Hepatocyte (in vitro differentiated cells): Measurements from ENCODE around the gene ZNF785. TPM values are rescaled to one million over a fixed set of nuclear protein-coding genes. Genes with fewer than 3 reads are reported as not detected.

Experiments
- DNase-seq: peaks from one replicate; pipeline ENCODE4 v3.0.0-alpha.2; 2016; ENCODE audit warnings: low spot score
- H2AFZ ChIP-seq: fragments of 200-600 bp; sonication (generic); 2 replicates; pipeline ENCODE4 v1.6.0; 2016; ENCODE audit warnings: antibody characterized with exemption, mild to moderate bottlenecking
- H3K27ac ChIP-seq: fragments of 200-600 bp; sonication (generic); 2 replicates; pipeline ENCODE4 v1.5.1; 2016; ENCODE audit warnings: mild to moderate bottlenecking
- H3K27me3 ChIP-seq: fragments of 200-600 bp; sonication (generic); 2 replicates; pipeline ENCODE4 v1.6.1; 2016
- H3K36me3 ChIP-seq: fragments of 200-600 bp; sonication (generic); replicated peaks from 2 replicates; pipeline ENCODE4 v1.5.1; 2016; ENCODE audit warnings: low read depth; ENCODE audit not compliant: insufficient read depth
- H3K4me1 ChIP-seq: fragments of 200-600 bp; sonication (generic); 2 replicates; pipeline ENCODE4 v1.5.1; 2016; ENCODE audit warnings: mild to moderate bottlenecking, moderate library complexity; ENCODE audit not compliant: insufficient read depth
- H3K4me2 ChIP-seq: fragments of 200-600 bp; sonication (generic); 2 replicates; pipeline ENCODE4 v1.6.0; 2016
- H3K4me3 ChIP-seq: fragments of 200-600 bp; sonication (generic); 2 replicates; pipeline ENCODE4 v1.5.1; 2016; ENCODE audit warnings: mild to moderate bottlenecking
- H3K79me2 ChIP-seq: fragments of 200-600 bp; sonication (generic); 2 replicates; pipeline ENCODE4 v1.6.0; 2017; ENCODE audit warnings: mild to moderate bottlenecking
- H3K9me2 ChIP-seq: fragments of 200-600 bp; sonication (generic); replicated peaks from 2 replicates; pipeline ENCODE4 v1.6.0; 2017; ENCODE audit warnings: mild to moderate bottlenecking; ENCODE audit not compliant: insufficient read depth
- H3K9me3 ChIP-seq: fragments of 200-600 bp; sonication (generic); 2 replicates; pipeline ENCODE4 v1.5.1; 2016; ENCODE audit warnings: low read depth, mild to moderate bottlenecking
- H4K20me1 ChIP-seq: fragments of 200-600 bp; sonication (generic); 2 replicates; pipeline ENCODE4 v1.6.0; 2016; ENCODE audit warnings: mild to moderate bottlenecking; ENCODE audit not compliant: insufficient read depth, poor library complexity, severe bottlenecking
- EZH2 ChIP-seq: fragments of 200-600 bp; sonication (generic); IDR thresholded peaks from 2 replicates; pipeline ENCODE4 v1.6.1; 2016; ENCODE audit warnings: antibody characterized with exemption, mild to moderate bottlenecking, borderline replicate concordance
- EZH2phosphoT487 ChIP-seq: fragments of 200-600 bp; sonication (generic); IDR thresholded peaks from one replicate; pipeline ENCODE4 v1.6.1; 2018; ENCODE audit warnings: antibody characterized with exemption, mild to moderate bottlenecking, low read depth, moderate library complexity; ENCODE audit not compliant: unreplicated experiment, severe bottlenecking
- WGBS: methylation state at CpG from one replicate; pipeline ENCODE4 v1.1.6; 2016; ENCODE audit warnings: low lambda C conversion rate; ENCODE audit errors: missing lambda C conversion rate; 5-methylcytosine and 5-hydroxymethylcytosine counted together
- polyA plus RNA-seq: library from polyadenylated mRNA; unstranded; fragments of >200 nt; fragmentation: Nextera tagmentation; extraction: Ambion mirVana; gene quantifications from 2 replicates; pipeline ENCODE4 v1.2.1, GENCODE V29; 2016
- total RNA-seq: library from RNA; depleted of rRNA; stranded (reverse); fragments of >200 nt; gene quantifications from 2 replicates; pipeline ENCODE4 v1.2.3, GENCODE V29; 2014
- TF ChIP-seq, protein P1 (sequence below): fragments of 200-600 bp; sonication (generic); IDR thresholded peaks from 2 replicates; pipeline ENCODE4 v1.5.1; 2016; ENCODE audit warnings: antibody characterized with exemption, mild to moderate bottlenecking; ENCODE audit not compliant: poor library complexity

The ZNF785 gene
- total and polyA plus RNA-seq, 2 experiments from 2014 or later: 10.0 to 11.7 TPM

DNA sequence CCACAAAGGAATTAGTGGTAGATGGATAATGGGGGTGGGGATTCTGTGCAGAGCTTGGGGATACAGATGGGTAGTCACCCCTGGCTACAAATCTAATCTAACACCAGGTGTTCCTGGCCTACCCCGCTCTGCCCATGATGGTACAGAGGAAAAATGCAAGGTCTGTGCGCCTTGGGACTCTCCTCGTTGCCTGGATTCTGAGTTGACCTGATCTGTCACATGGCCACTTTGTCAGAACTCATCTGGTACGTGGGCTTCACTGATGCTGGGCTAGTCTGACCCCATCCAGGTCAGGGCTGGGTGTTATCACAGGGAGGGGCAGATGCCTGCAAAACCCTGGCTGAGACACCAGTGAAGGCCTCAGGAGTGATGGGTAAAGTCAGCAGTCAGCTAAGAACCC lies 32.5 kb downstream of the ZNF785 start:
- Histone ChIP-seq H3K36me3 (no peaks in the 10 kb centered on the region), H3K79me2 (peaks cover 62% of the 10 kb centered on the region), H3K27ac (no peak overlapping the region), H3K4me3 (no peak overlapping the region), H3K4me2 (no peak overlapping the region), H2AFZ (no peak overlapping the region), H3K9me2 (no peaks in the 10 kb centered on the region), H4K20me1 (no peaks in the 10 kb centered on the region), H3K27me3 (no peaks in the 10 kb centered on the region), H3K9me3 (no peaks in the 10 kb centered on the region), H3K4me1 (peaks cover 34% of the 10 kb centered on the region)
- 96% methylated on average over 4 of the region's 4 CpGs for WGBS
- TF ChIP-seq EZH2phosphoT487 (no peak), EZH2 (no peak)
- TF ChIP-seq, protein P1, sequence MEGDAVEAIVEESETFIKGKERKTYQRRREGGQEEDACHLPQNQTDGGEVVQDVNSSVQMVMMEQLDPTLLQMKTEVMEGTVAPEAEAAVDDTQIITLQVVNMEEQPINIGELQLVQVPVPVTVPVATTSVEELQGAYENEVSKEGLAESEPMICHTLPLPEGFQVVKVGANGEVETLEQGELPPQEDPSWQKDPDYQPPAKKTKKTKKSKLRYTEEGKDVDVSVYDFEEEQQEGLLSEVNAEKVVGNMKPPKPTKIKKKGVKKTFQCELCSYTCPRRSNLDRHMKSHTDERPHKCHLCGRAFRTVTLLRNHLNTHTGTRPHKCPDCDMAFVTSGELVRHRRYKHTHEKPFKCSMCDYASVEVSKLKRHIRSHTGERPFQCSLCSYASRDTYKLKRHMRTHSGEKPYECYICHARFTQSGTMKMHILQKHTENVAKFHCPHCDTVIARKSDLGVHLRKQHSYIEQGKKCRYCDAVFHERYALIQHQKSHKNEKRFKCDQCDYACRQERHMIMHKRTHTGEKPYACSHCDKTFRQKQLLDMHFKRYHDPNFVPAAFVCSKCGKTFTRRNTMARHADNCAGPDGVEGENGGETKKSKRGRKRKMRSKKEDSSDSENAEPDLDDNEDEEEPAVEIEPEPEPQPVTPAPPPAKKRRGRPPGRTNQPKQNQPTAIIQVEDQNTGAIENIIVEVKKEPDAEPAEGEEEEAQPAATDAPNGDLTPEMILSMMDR: no peak
- DNase-seq: no peak

DNA sequence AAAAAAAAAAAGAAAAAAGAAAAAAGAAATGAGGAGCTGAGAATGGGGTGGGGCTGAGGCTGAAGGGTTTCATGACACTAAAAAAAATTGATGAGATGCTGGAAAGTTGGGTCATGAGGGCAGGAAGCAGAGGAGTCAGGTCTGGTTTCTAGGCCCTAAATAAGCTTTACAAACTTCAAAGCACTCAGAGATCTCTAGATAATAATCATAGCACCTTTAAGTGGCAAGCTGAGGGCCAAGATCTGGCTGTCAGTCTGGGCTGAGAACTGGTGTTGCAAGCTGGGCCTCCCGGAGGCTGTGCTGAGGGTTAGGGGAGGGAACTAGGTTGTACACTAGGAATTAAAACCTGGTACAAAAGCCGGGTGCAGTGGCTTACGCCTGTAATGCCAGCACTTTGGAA lies 33.7 kb downstream of the ZNF785 start:
- peak overlapping the region; percentile 67 for H3K27ac ChIP-seq

DNA sequence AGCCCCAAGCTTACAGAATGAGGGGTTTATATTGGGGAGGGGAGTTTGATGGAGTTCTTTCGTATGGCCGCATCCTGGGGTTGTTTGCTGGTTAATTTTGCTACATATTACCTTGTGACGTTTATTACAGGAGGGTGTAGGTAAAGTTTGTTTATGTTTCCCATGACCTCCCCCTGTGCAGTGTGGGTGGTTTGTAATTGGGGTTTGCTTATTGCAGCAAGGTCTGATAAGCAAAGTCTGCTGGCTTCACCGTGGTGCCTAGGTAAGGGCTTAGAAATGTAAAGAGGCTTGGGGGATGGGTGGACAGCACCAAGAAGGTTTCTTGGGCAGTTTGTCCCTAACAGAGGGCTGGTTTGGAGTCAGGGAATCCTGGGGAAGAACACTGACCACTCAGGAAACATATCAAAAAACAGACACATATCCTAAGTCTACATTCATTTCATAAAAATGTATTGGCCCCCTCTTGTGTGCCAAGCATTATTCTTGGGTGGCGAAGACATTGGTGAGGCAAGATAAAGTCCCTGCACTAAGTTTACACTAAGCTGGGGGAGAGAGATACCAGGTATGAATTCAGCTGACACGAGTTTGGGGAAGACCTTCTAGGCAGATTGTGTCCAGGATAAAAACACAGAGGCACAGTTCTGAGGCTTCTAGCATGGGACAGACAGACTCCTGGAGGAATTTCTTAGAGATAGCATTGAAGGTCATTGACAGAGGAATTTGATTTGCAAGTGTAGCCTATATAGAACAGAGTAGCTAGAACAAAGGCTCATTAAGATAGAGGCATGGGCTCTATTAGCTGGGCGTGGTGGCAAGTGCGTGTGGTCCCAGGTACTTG lies 36.9 kb downstream of the ZNF785 start:
- H3K79me2 ChIP-seq: peaks cover 38% of the 10 kb centered on the region
- H3K27ac ChIP-seq: peak overlapping the region; percentile 83
- H3K27me3 ChIP-seq: no peaks in the 10 kb centered on the region

More for the DNA sequence above, 33.7 kb downstream of the ZNF785 start:
- no peak for DNase-seq
- peaks cover 30% of the 10 kb centered on the region for H3K4me1 ChIP-seq
- H3K9me2 ChIP-seq: no peaks in the 10 kb centered on the region
- H3K4me2 ChIP-seq: no peak overlapping the region
- H3K9me3 ChIP-seq: no peaks in the 10 kb centered on the region
- WGBS: 41% methylated on average over 3 of the region's 3 CpGs
- no peak overlapping the region for H3K4me3 ChIP-seq
- H3K36me3 ChIP-seq: no peaks in the 10 kb centered on the region
- H2AFZ ChIP-seq: no peak overlapping the region
- no peak for TF ChIP-seq EZH2phosphoT487
- TF ChIP-seq, protein P1: no peak
- no peak for TF ChIP-seq EZH2
- H4K20me1 ChIP-seq: no peaks in the 10 kb centered on the region
- peaks cover 53% of the 10 kb centered on the region for H3K79me2 ChIP-seq
- H3K27me3 ChIP-seq: no peaks in the 10 kb centered on the region

More for the DNA sequence above, 36.9 kb downstream of the ZNF785 start:
- H3K4me3 ChIP-seq: no peak overlapping the region
- no peaks in the 10 kb centered on the region for H3K9me2 ChIP-seq
- H3K4me2 ChIP-seq: peak overlapping the region; percentile 2
- H3K9me3 ChIP-seq: no peaks in the 10 kb centered on the region
- H2AFZ ChIP-seq: no peak overlapping the region
- DNase-seq: no peak
- H3K36me3 ChIP-seq: no peaks in the 10 kb centered on the region
- TF ChIP-seq, protein P1: no peak
- TF ChIP-seq EZH2phosphoT487 (no peak), EZH2 (no peak)
- H3K4me1 ChIP-seq: peaks cover 16% of the 10 kb centered on the region
- H4K20me1 ChIP-seq: no peaks in the 10 kb centered on the region
- WGBS: 43% methylated on average over 8 of the region's 8 CpGs
